GM12878 (cell line): ENCODE measurements around the gene MRPL34. TPM values are rescaled to one million over a fixed set of nuclear protein-coding genes. Genes with fewer than 3 reads are reported as not detected.

Experiments
- ATAC-seq: fragments of 200-7000 bp; cut with Tn5 transposase; 3 replicates; pipeline ENCODE4 v1.9.1; 2020; ENCODE audit warnings: mild to moderate bottlenecking, moderate library complexity
- BruUV-seq: library from RNA; stranded (reverse); fragments of 400-500 nt; replicated peaks from 2 replicates; lab custom pipeline; 2021; lab: Mats Ljungman, UMichigan
- CTCF ChIA-PET: fragments of 300-600 bp; sonication (Branson Sonifier 250); formaldehyde crosslinking; extraction: SDS; loops from one replicate; lab custom pipeline; 2021; ENCODE audit warnings: inconsistent platforms; lab: Yijun Ruan, JAX
- POLR2A ChIA-PET: fragments of 350-600 bp; formaldehyde crosslinking; extraction: SDS; loops from one replicate; lab custom pipeline; 2021; ENCODE audit warnings: inconsistent platforms; lab: Charles Lee
- RAD21 ChIA-PET: fragments of 300-600 bp; sonication (Branson Sonifier 250); formaldehyde crosslinking; loops from one replicate; lab custom pipeline; 2023; ENCODE audit warnings: antibody characterized with exemption; ENCODE audit not compliant: unreplicated experiment; lab: Charles Lee
- SMC1A ChIA-PET: fragments of 300-600 bp; sonication (Branson Sonifier 250); formaldehyde crosslinking; loops from one replicate; lab custom pipeline; 2023; ENCODE audit not compliant: unreplicated experiment, uncharacterized antibody; lab: Charles Lee
- DNase-seq: peaks from one replicate; pipeline ENCODE4 v3.0.0-alpha.2; 2011; ENCODE audit warnings: low read depth, low spot score
- FAIRE-seq: peaks from 3 replicates; lab custom pipeline; 2011; peaks lifted over from hg19 to GRCh38; lab: Jason Lieb, UNC
- H2AFZ ChIP-seq: 2 replicates; pipeline ENCODE4 v1.6.0; 2011; ENCODE audit warnings: low read depth, low read length, control low read depth; ENCODE audit not compliant: control insufficient read depth
- H3K27ac ChIP-seq: 2 replicates; pipeline ENCODE4 v1.5.1; 2011; ENCODE audit warnings: control low read depth; ENCODE audit not compliant: control insufficient read depth, insufficient read depth
- H3K27me3 ChIP-seq, 2 experiments: replicated peaks in 1 of 2; 2 replicates each; pipeline versions ENCODE4 v1.6.0 to v1.6.1; 2011; ENCODE audit warnings: low read length in 1 of 2; ENCODE audit not compliant: control insufficient read depth in 2 of 2, insufficient read depth in 2 of 2
- H3K36me3 ChIP-seq, 2 experiments: 2 replicates each; pipeline ENCODE4 v1.5.1; 2011; ENCODE audit warnings: low read length in 1 of 2; ENCODE audit not compliant: control insufficient read depth in 2 of 2, insufficient read depth in 2 of 2
- H3K4me1 ChIP-seq: 2 replicates; pipeline ENCODE4 v1.6.1; 2011; ENCODE audit warnings: mild to moderate bottlenecking, low read length, moderate library complexity, mixed read lengths; ENCODE audit not compliant: control insufficient read depth, insufficient read depth
- H3K4me2 ChIP-seq: 2 replicates; pipeline ENCODE4 v1.6.0; 2011; ENCODE audit warnings: control low read depth; ENCODE audit not compliant: control insufficient read depth, insufficient read depth
- H3K4me3 ChIP-seq: fragments of 200-600 bp; sonication (generic); 2 replicates; pipeline ENCODE4 v1.5.1; 2016
- H3K79me2 ChIP-seq: 2 replicates; pipeline ENCODE4 v1.6.0; 2011; ENCODE audit warnings: low read length; ENCODE audit not compliant: control insufficient read depth, insufficient read depth
- H3K9ac ChIP-seq: 2 replicates; pipeline ENCODE4 v1.8.0; 2011; ENCODE audit warnings: low read length, control low read depth, mixed read lengths; ENCODE audit not compliant: control insufficient read depth, insufficient read depth
- H3K9me3 ChIP-seq: replicated peaks from 3 replicates; pipeline ENCODE4 v1.5.1; 2011; ENCODE audit warnings: mild to moderate bottlenecking, low read length; ENCODE audit not compliant: control insufficient read depth, insufficient read depth
- H4K20me1 ChIP-seq: 2 replicates; pipeline ENCODE4 v1.6.0; 2011; ENCODE audit not compliant: control insufficient read depth, insufficient read depth
- CREB1 ChIP-seq: IDR thresholded peaks from 2 replicates; pipeline ENCODE4 v1.6.1; 2012; ENCODE audit warnings: low read depth, mild to moderate bottlenecking, inconsistent platforms
- CREM ChIP-seq: IDR thresholded peaks from 2 replicates; pipeline ENCODE4 v1.6.1; 2014; ENCODE audit warnings: antibody characterized with exemption, low read depth
- GATAD2B ChIP-seq: fragments of 450-650 bp; conservative IDR thresholded peaks from 2 replicates; pipeline ENCODE4 v1.6.1; 2017; ENCODE audit warnings: low read depth, mild to moderate bottlenecking, moderate library complexity
- HDAC6 ChIP-seq: fragments of 200-600 bp; sonication (generic); IDR thresholded peaks from one replicate; pipeline ENCODE4 v1.8.0; 2017; ENCODE audit warnings: antibody characterized with exemption; ENCODE audit not compliant: unreplicated experiment
- IKZF2 ChIP-seq, 2 experiments: fragments of 450-650 bp; IDR thresholded peaks; 2 replicates each; pipeline ENCODE4 v1.6.1; 2017; ENCODE audit warnings: mild to moderate bottlenecking in 2 of 2, moderate library complexity in 2 of 2
- KDM1A ChIP-seq: fragments of 200-600 bp; sonication (generic); IDR thresholded peaks from 2 replicates; pipeline ENCODE4 v1.6.1; 2016; ENCODE audit warnings: borderline replicate concordance
- KLF5 ChIP-seq: fragments of 450-650 bp; IDR thresholded peaks from 2 replicates; pipeline ENCODE4 v1.6.1; 2014; ENCODE audit warnings: mild to moderate bottlenecking; ENCODE audit not compliant: partially characterized antibody
- LARP7 ChIP-seq: fragments of 450-650 bp; IDR thresholded peaks from 2 replicates; pipeline ENCODE4 v1.6.1; 2017; ENCODE audit warnings: mild to moderate bottlenecking
- MAX ChIP-seq: IDR thresholded peaks from 2 replicates; pipeline ENCODE4 v1.6.1; 2012; ENCODE audit warnings: low read depth, low read length, improper control_type of control experiment
- MEF2B ChIP-seq: fragments of 450-650 bp; IDR thresholded peaks from 2 replicates; pipeline ENCODE4 v1.6.1; 2018; ENCODE audit warnings: mild to moderate bottlenecking, moderate library complexity; ENCODE audit not compliant: partially characterized antibody, poor library complexity, severe bottlenecking
- MTA2 ChIP-seq: fragments of 450-650 bp; IDR thresholded peaks from 2 replicates; pipeline ENCODE4 v1.6.1; 2016; ENCODE audit warnings: low read depth, mild to moderate bottlenecking, moderate library complexity
- MXI1 ChIP-seq: fragments of 150-350 bp; IDR thresholded peaks from 2 replicates; pipeline ENCODE4 v1.6.1; 2011; ENCODE audit warnings: low read depth, mild to moderate bottlenecking, inconsistent platforms, low read length, improper control_type of control experiment
- NBN ChIP-seq: fragments of 450-650 bp; IDR thresholded peaks from 2 replicates; pipeline ENCODE4 v1.6.1; 2016
- NKRF ChIP-seq: fragments of 450-650 bp; conservative IDR thresholded peaks from 2 replicates; pipeline ENCODE4 v1.6.1; 2017; ENCODE audit warnings: mild to moderate bottlenecking, moderate library complexity
- NR2F1 ChIP-seq: fragments of 450-650 bp; conservative IDR thresholded peaks from 2 replicates; pipeline ENCODE4 v1.6.1; 2017; ENCODE audit warnings: mild to moderate bottlenecking
- POLR2A ChIP-seq: IDR thresholded peaks from 2 replicates; pipeline ENCODE4 v1.6.1; 2011; ENCODE audit warnings: low read depth, mild to moderate bottlenecking, low read length
- SPI1 ChIP-seq: IDR thresholded peaks from 2 replicates; pipeline ENCODE4 v1.6.1; 2011; ENCODE audit warnings: low read depth, mild to moderate bottlenecking, low read length, moderate library complexity, borderline replicate concordance; ENCODE audit not compliant: insufficient read depth
- ZNF207 ChIP-seq: fragments of 450-650 bp; IDR thresholded peaks from 2 replicates; pipeline ENCODE4 v1.6.1; 2014; ENCODE audit warnings: antibody characterized with exemption, mild to moderate bottlenecking, borderline replicate concordance
- ZNF217 ChIP-seq: fragments of 450-650 bp; IDR thresholded peaks from 2 replicates; pipeline ENCODE4 v1.6.1; 2017; ENCODE audit warnings: antibody characterized with exemption, mild to moderate bottlenecking
- ZSCAN29 ChIP-seq: fragments of 450-650 bp; IDR thresholded peaks from 2 replicates; pipeline ENCODE4 v1.6.1; 2017; ENCODE audit warnings: mild to moderate bottlenecking, moderate library complexity
- ZZZ3 ChIP-seq: IDR thresholded peaks from 2 replicates; pipeline ENCODE4 v1.6.1; 2011; ENCODE audit warnings: low read depth; ENCODE audit not compliant: control insufficient read depth, insufficient read length
- WGBS: methylation state at CpG from one replicate; pipeline ENCODE4 v1.1.6; 2016; ENCODE audit warnings: low lambda C conversion rate; ENCODE audit not compliant: insufficient replicate concordance, insufficient coverage; ENCODE audit errors: missing lambda C conversion rate; 5-methylcytosine and 5-hydroxymethylcytosine counted together
- in situ Hi-C: fragments of 300-500 bp; cut with MboI; formaldehyde crosslinking; loops from 9 replicates; pipeline ENCODE4 v1.14.3; 2018; ENCODE audit warnings: mixed read lengths
- intact Hi-C: fragments of 100-400 bp; cut with micrococcal nuclease; formaldehyde crosslinking; loops from one replicate; pipeline ENCODE4 v1.14.2; 2022; ENCODE audit not compliant: unreplicated experiment
- polyA plus RNA-seq, 11 experiments: library from polyadenylated mRNA; depleted of rRNA in 4 of 11; unstranded in 6 of 11; stranded (reverse) in 5 of 11; fragments of >200 nt; fragmentation: Nextera tagmentation in 4 of 11; fragmentation: Illumina TruSeq in 1 of 11; extraction: Ambion mirVana in 4 of 11; extraction: Trizol in 1 of 11; gene quantifications; 1 replicate in 1 of 11; 2 replicates in 10 of 11; pipeline versions ENCODE4 v1.2.1 to v1.2.3, GENCODE V29; 2011 to 2016; ENCODE audit warnings: inconsistent platforms in 2 of 11, missing spikeins in 2 of 11, low read depth in 1 of 11
- total RNA-seq, 4 experiments: library from RNA; depleted of rRNA in 3 of 4; stranded (reverse); fragments of >200 nt in 3 of 4; fragmentation: Illumina TruSeq in 1 of 4; extraction: Trizol in 1 of 4; gene quantifications; 2 replicates each; pipeline versions ENCODE4 v1.2.1 to v1.2.3, GENCODE V29; 2013 to 2021

The MRPL34 gene
- total and polyA plus RNA-seq, 10 of the 15 experiments (the other 5 are each of a cell fraction or from before 2014, with no cell fraction given): 8.6 to 198 (median 78.6) TPM

DNA sequence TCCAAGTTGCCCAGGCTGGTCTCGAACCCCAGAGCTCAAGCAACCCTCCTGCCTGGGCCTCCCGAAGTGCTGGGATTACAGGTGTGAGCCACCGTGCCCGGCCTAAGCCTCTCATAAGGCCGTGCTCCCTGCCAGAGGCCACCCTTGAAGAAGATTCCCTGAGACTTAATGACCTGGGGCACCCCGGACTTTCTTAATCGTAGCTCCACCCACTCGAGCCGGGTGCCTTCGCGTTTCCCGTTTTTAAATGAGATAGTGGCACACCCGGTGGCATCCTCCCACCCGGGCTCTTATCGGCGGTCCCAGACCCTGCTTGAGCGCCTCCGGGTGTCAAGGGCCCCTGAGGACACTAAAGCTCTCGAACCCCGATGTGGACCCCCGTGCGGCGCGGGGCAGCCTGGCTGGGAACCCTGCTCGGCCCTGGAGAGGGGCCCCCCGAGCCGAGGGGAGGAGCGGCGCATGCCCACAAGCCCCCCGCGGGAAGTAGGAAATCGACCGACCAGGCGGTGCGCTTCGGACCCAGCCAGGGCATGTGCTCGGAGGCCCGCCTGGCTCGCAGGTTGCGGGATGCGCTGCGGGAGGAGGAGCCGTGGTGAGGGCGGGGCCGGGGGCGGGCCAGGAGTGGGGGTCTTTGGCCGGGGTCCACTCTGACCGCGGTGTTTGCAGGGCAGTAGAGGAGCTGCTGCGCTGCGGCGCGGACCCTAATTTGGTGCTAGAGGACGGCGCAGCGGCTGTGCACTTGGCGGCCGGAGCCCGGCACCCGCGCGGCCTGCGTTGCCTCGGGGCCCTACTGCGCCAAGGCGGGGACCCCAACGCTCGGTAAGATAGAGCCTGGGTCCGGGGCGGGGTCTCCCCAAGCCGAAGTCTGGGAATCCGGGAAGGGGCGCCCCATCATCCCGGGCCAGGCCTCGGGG lies 24.0 kb upstream of the MRPL34 start, which contains the start of gene ANKLE1:
Gene ANKLE1 (plus strand): TSS at position 511 of the 914 bp plus-strand sequence. CDS start 20 bp downstream, at position 531.
- Histone ChIP-seq H3K79me2 (no peaks in the 10 kb centered on the region; the same call in 1 of the 2 replicates), H2AFZ (peak within 1 kb of the TSS; percentile 58), H3K4me3 (peak within 1 kb of the TSS; percentile 85), H3K4me1 (peaks cover 9% of the 10 kb centered on the region), H3K27ac (peak within 1 kb of the TSS; percentile 68), H4K20me1 (no peaks in the 10 kb centered on the region), H3K27me3 (no peaks in the 10 kb centered on the region), H3K9me3 (no peaks in the 10 kb centered on the region), H3K9ac (peak within 1 kb of the TSS; percentile 73), H3K4me2 (peak within 1 kb of the TSS; percentile 92), H3K36me3 (peaks cover 0 to 9% of the 10 kb centered on the region in 2 experiments; a peak in 3 of 4 replicates)
- no TSS peak for BruUV-seq
- RAD21 ChIA-PET: interaction anchor here (0.6 to 4.3 kb wide), 17 partner anchors 15 to 502 kb away, joined by 3 to 22 read pairs (median 4); partner anchors contain the start of genes BABAM1, DDA1, USE1 and USHBP1
- peak; percentile 54 for FAIRE-seq
- POLR2A ChIA-PET: interaction anchor here (0.6 to 3.2 kb wide), 10 partner anchors 14 to 997 kb away, joined by 3 to 16 read pairs (median 3); partner anchors contain the start of genes BABAM1, OCEL1 and USE1
- under 1% methylated on average over 55 of the region's 75 CpGs for WGBS
- peak; percentile 81 for ATAC-seq
- peak; percentile 32 for DNase-seq
- CTCF ChIA-PET: interaction anchor here (0.6 to 6.9 kb wide), 29 partner anchors 8 to 566 kb away, joined by 3 to 120 read pairs (median 4); partner anchors contain the start of genes ABHD8, BABAM1, MRPL34 and MYO9B
- intact Hi-C loops: loop anchor here (1.0 to 2.0 kb wide), 4 partner anchors 15 to 214 kb away; partner anchors contain the start of gene BABAM1
- in situ Hi-C loops: no loop called here
- SMC1A ChIA-PET: interaction anchor here (0.6 to 6.5 kb wide), 13 partner anchors 11 to 567 kb away, joined by 3 to 43 read pairs (median 4); partner anchors contain the start of genes BABAM1 and USHBP1
- no peak for TF ChIP-seq CREB1
- TF ChIP-seq ZSCAN29: no peak
- peak; percentile 53; the same call in 1 of the 2 replicates for TF ChIP-seq ZNF217
- TF ChIP-seq MAX: peak; percentile 87
- TF ChIP-seq ZZZ3: no peak
- peak; percentile 31; the same call in 1 of the 2 replicates for TF ChIP-seq MTA2
- TF ChIP-seq SPI1: peak; percentile 55; the same call in 1 of the 2 replicates
- TF ChIP-seq NBN: 0 out of 2 replicates have a peak, but pooled peaks have one; percentile 22
- 0 out of 2 replicates have a peak, but pooled peaks have one; percentile 34 for TF ChIP-seq LARP7
- 0 out of 2 replicates have a peak, but pooled peaks have one; percentile 21 for TF ChIP-seq CREM
- TF ChIP-seq IKZF2 (IDR thresholded peaks at IDR 0.05): 0 out of 4 replicates have a peak, but pooled peaks of 1 of the 2 experiments have one; percentile 25
- TF ChIP-seq NKRF: peak; percentile 54
- peak; percentile 70 for TF ChIP-seq POLR2A
- no peak for TF ChIP-seq HDAC6
- TF ChIP-seq MXI1: peak; percentile 80
- TF ChIP-seq GATAD2B: peak; percentile 69; the same call in 1 of the 2 replicates
- peak; percentile 43 for TF ChIP-seq KLF5
- TF ChIP-seq NR2F1: 0 out of 2 replicates have a peak, but pooled peaks have one; percentile 43
- TF ChIP-seq MEF2B: peak; percentile 5
- no peak for TF ChIP-seq KDM1A
- TF ChIP-seq ZNF207: 0 out of 2 replicates have a peak, but pooled peaks have one; percentile 30
